Liver (tissue), 10 donors: ENCODE results near the gene CT45A1. TPM values are rescaled to one million over a fixed set of nuclear protein-coding genes. Genes with fewer than 3 reads are reported as not detected.
"Not testable (repeated sequence)": the region's sequence is repeated elsewhere in the genome, so short reads cannot be mapped to it uniquely, and the experiment has no call there.

Experiments
- DNase-seq: peaks from one replicate; pipeline ENCODE4 v3.0.0-alpha.2; 2017; ENCODE audit warnings: low spot score
- H3K27ac ChIP-seq, 2 donors: one replicate each; pipeline ENCODE4 v1.7.0; 2013; ENCODE audit warnings: inconsistent platforms in 2 of 2, low read length in 2 of 2, control low read depth in 1 of 2, low read depth in 1 of 2, mild to moderate bottlenecking in 1 of 2
- H3K27me3 ChIP-seq, 4 donors: one replicate each; pipeline versions ENCODE4 v1.6.1 to v1.7.0; 2013; ENCODE audit warnings: low read length in 3 of 4, inconsistent platforms in 1 of 4, mild to moderate bottlenecking in 1 of 4, moderate library complexity in 1 of 4; ENCODE audit not compliant: control insufficient read depth in 4 of 4, insufficient read depth in 4 of 4
- H3K36me3 ChIP-seq, 4 donors: one replicate each; pipeline versions ENCODE4 v1.6.1 to v1.7.0; 2013; ENCODE audit warnings: low read length in 3 of 4, mild to moderate bottlenecking in 3 of 4, low read depth in 1 of 4, moderate library complexity in 1 of 4; ENCODE audit not compliant: control insufficient read depth in 4 of 4, insufficient read depth in 3 of 4
- H3K4me1 ChIP-seq, 4 donors: one replicate each; pipeline versions ENCODE4 v1.6.1 to v1.7.0; 2013; ENCODE audit warnings: low read length in 3 of 4, mild to moderate bottlenecking in 3 of 4, moderate library complexity in 1 of 4; ENCODE audit not compliant: control insufficient read depth in 4 of 4, insufficient read depth in 4 of 4
- H3K4me3 ChIP-seq, 3 donors: one replicate each; pipeline versions ENCODE4 v1.6.1 to v1.7.0; 2013; ENCODE audit warnings: low read length in 3 of 3, control low read depth in 1 of 3, low read depth in 1 of 3, mild to moderate bottlenecking in 1 of 3
- H3K9ac ChIP-seq, 2 donors: one replicate each; pipeline ENCODE4 v1.7.0; 2013; ENCODE audit warnings: low read length in 2 of 2, mild to moderate bottlenecking in 2 of 2, moderate library complexity in 2 of 2, control low read depth in 1 of 2, low read depth in 1 of 2
- H3K9me3 ChIP-seq, 4 donors: one replicate each; pipeline versions ENCODE4 v1.6.1 to v1.7.0; 2013; ENCODE audit warnings: low read length in 3 of 4; ENCODE audit not compliant: control insufficient read depth in 4 of 4
- WGBS: extraction: QIAGEN DNeasy Blood & Tissue Kit; methylation state at CpG from one replicate; pipeline ENCODE4 v1.1.7; 2013; 5-methylcytosine and 5-hydroxymethylcytosine counted together
- polyA plus RNA-seq, 2 donors: library from polyadenylated mRNA; stranded (reverse) in 1 of 2; unstranded in 1 of 2; fragments of 200-250 nt in 1 of 2; fragments of >200 nt in 1 of 2; fragmentation: Nextera tagmentation in 1 of 2; extraction: Ambion mirVana in 1 of 2; gene quantifications; one replicate each; pipeline versions ENCODE4 v1.2.1 to v1.2.3, GENCODE V29; 2013 to 2015
- small RNA-seq: library from RNA; depleted of rRNA; stranded (forward); fragments of <200 nt; gene quantifications from one replicate; pipeline ENCODE3, GENCODE V24; 2014
- total RNA-seq, 2 donors: library from RNA; depleted of rRNA; stranded (reverse); fragments of >200 nt; gene quantifications; one replicate each; pipeline ENCODE4 v1.2.3, GENCODE V29; 2014
- donor health status: healthy.
- donor health status: healthy.
- donor health status: healthy.
- donor health status: healthy.
- donor health status: healthy.

CT45A1 gene
- total and polyA plus RNA-seq, 4 donors: not detected

GRCh38 chrX:135768091-135768490 lies 54.7 kb downstream of the CT45A1 start, which contains the start of gene CT45A3:
TSS of gene CT45A3 (minus strand) at chrX:135768191. CDS start at chrX:135764444, 3,747 bp downstream.
- DNase-seq, H3K4me3 ChIP-seq, H3K9me3 ChIP-seq, H3K27me3 ChIP-seq, H3K27ac ChIP-seq, H3K9ac ChIP-seq, H3K4me1 ChIP-seq, H3K36me3 ChIP-seq: not testable (repeated sequence)
- no CpG with 5 or more reads among the region's 17 CpGs for WGBS

Small RNA genes lying within 50 kb of the gene (small RNA-seq; reads per million reads assigned to genes)
- gene AC240442.1: not detected

Other genes with a start within 250 kb of the CT45A1 start
- 1 to 10 TPM; 1.9 to 8.2 TPM for gene INTS6L, start 193.0 kb upstream of the CT45A1 start, total RNA-seq
- under 1 TPM; 0.49 to 0.50 TPM for gene INTS6L, start 193.0 kb upstream of the CT45A1 start, polyA plus RNA-seq
- not detected for gene CT45A3, start 54.6 kb downstream of the CT45A1 start, total RNA-seq
- not detected for gene CT45A3, start 54.6 kb downstream of the CT45A1 start, polyA plus RNA-seq
- not detected for gene CT45A5, start 71.9 kb downstream of the CT45A1 start, total RNA-seq
- not detected for gene CT45A5, start 71.9 kb downstream of the CT45A1 start, polyA plus RNA-seq
- gene CT45A6, start 89.1 kb downstream of the CT45A1 start, total RNA-seq: not detected
- gene CT45A6, start 89.1 kb downstream of the CT45A1 start, polyA plus RNA-seq: not detected
- gene CT45A2, start 106.4 kb downstream of the CT45A1 start, total RNA-seq: not detected
- not detected for gene CT45A2, start 106.4 kb downstream of the CT45A1 start, polyA plus RNA-seq
- gene CT45A7, start 123.6 kb downstream of the CT45A1 start, total RNA-seq: not detected
- not detected for gene CT45A7, start 123.6 kb downstream of the CT45A1 start, polyA plus RNA-seq
- gene CT45A8, start 140.9 kb downstream of the CT45A1 start, total RNA-seq: not detected
- not detected for gene CT45A8, start 140.9 kb downstream of the CT45A1 start, polyA plus RNA-seq
- not detected for gene CT45A9, start 158.2 kb downstream of the CT45A1 start, total RNA-seq
- gene CT45A9, start 158.2 kb downstream of the CT45A1 start, polyA plus RNA-seq: not detected
- gene CT45A10, start 179.8 kb downstream of the CT45A1 start, total RNA-seq: not detected
- not detected for gene CT45A10, start 179.8 kb downstream of the CT45A1 start, polyA plus RNA-seq
- gene SAGE1, start 180.1 kb downstream of the CT45A1 start, total RNA-seq: under 1 TPM in 1 of 2 donors, not detected in 1; 0.05 TPM
- gene SAGE1, start 180.1 kb downstream of the CT45A1 start, polyA plus RNA-seq: not detected